Left lung (tissue), 10 donors: ENCODE data around the gene SPR. TPM values are rescaled to one million over a fixed set of nuclear protein-coding genes. Genes with fewer than 3 reads are reported as not detected.

Experiments
- ATAC-seq: fragments of 200-7000 bp; cut with Tn5 transposase; one replicate; pipeline ENCODE4 v1.9.1; 2020; ENCODE audit warnings: moderate library complexity
- DNase-seq, 4 donors: peaks; one replicate each; pipeline ENCODE4 v3.0.0-alpha.2; 2013 to 2020
- H3K27ac ChIP-seq, 2 donors: fragments of 200-600 bp; sonication (generic) in 1 of 2; one replicate each; pipeline versions ENCODE4 v1.5.0 to v1.8.0; 2020 to 2021
- H3K27me3 ChIP-seq, 2 donors: fragments of 200-600 bp; sonication (generic) in 1 of 2; one replicate each; pipeline versions ENCODE4 v1.5.0 to v1.8.0; 2020 to 2021
- H3K36me3 ChIP-seq, 2 donors: fragments of 200-600 bp; sonication (generic) in 1 of 2; one replicate each; pipeline versions ENCODE4 v1.5.0 to v1.8.0; 2020 to 2021
- H3K4me1 ChIP-seq, 2 donors: fragments of 200-600 bp; one replicate each; pipeline ENCODE4 v1.8.0; 2021
- H3K4me3 ChIP-seq, 2 donors: fragments of 200-600 bp; sonication (generic) in 1 of 2; one replicate each; pipeline versions ENCODE4 v1.5.0 to v1.8.0; 2020 to 2021; ENCODE audit warnings: mild to moderate bottlenecking in 1 of 2
- H3K9me3 ChIP-seq, 2 donors: fragments of 200-600 bp; sonication (generic) in 1 of 2; one replicate each; pipeline versions ENCODE4 v1.5.0 to v1.8.0; 2020 to 2021
- intact Hi-C, 2 donors: fragments of 100-400 bp; cut with DNase I; formaldehyde crosslinking; loops; one replicate each; pipeline versions ENCODE4 v1.11.2 to v1.14.2; 2022
- polyA plus RNA-seq, 6 donors: library from polyadenylated mRNA; unstranded; fragments of 120-200 nt; gene quantifications; one replicate each; pipeline ENCODE4 v1.2.1, GENCODE V29; 2013; ENCODE audit not compliant: insufficient read length in 6 of 6
- total RNA-seq, 2 donors: library from RNA; stranded (reverse); fragmentation: NEBNext Ultra II Directional; extraction: Animal tissue kit (Norgen Biotek cat#: 25700); gene quantifications; one replicate each; pipeline ENCODE4 v1.2.1, GENCODE V29; 2021
- TF ChIP-seq, protein P1 (sequence below), 2 donors: fragments of 200-600 bp; sonication (generic) in 1 of 2; IDR thresholded peaks; one replicate each; pipeline versions ENCODE4 v1.5.0 to v1.8.0; 2021; ENCODE audit warnings: antibody characterized with exemption in 2 of 2
- donor health status: DM: no; HTN: yes; CAD: no.
- donor health status: DM: no; HTN: no; CAD: no.

SPR gene
- total and polyA plus RNA-seq, 8 donors: 5.2 to 41.9 (median 6.0) TPM

GRCh38 chr2:72940361-72940760 lies 53.2 kb downstream of the SPR start:
- ATAC-seq: no peak
- peaks cover 0 to 28% of the 10 kb centered on the region in 2 donors for H3K36me3 ChIP-seq
- no peak overlapping the region for H3K4me3 ChIP-seq
- peak in 1 of 4 donors; percentile 43 for DNase-seq
- intact Hi-C loops: no loop called here
- no peaks in the 10 kb centered on the region for H3K4me1 ChIP-seq
- no peak overlapping the region for H3K27ac ChIP-seq
- H3K9me3 ChIP-seq: no peaks in the 10 kb centered on the region
- peaks cover 0 to 9% of the 10 kb centered on the region in 2 donors for H3K27me3 ChIP-seq
- TF ChIP-seq, protein P1, sequence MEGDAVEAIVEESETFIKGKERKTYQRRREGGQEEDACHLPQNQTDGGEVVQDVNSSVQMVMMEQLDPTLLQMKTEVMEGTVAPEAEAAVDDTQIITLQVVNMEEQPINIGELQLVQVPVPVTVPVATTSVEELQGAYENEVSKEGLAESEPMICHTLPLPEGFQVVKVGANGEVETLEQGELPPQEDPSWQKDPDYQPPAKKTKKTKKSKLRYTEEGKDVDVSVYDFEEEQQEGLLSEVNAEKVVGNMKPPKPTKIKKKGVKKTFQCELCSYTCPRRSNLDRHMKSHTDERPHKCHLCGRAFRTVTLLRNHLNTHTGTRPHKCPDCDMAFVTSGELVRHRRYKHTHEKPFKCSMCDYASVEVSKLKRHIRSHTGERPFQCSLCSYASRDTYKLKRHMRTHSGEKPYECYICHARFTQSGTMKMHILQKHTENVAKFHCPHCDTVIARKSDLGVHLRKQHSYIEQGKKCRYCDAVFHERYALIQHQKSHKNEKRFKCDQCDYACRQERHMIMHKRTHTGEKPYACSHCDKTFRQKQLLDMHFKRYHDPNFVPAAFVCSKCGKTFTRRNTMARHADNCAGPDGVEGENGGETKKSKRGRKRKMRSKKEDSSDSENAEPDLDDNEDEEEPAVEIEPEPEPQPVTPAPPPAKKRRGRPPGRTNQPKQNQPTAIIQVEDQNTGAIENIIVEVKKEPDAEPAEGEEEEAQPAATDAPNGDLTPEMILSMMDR (IDR thresholded peaks at IDR 0.05): no peak

DNA sequence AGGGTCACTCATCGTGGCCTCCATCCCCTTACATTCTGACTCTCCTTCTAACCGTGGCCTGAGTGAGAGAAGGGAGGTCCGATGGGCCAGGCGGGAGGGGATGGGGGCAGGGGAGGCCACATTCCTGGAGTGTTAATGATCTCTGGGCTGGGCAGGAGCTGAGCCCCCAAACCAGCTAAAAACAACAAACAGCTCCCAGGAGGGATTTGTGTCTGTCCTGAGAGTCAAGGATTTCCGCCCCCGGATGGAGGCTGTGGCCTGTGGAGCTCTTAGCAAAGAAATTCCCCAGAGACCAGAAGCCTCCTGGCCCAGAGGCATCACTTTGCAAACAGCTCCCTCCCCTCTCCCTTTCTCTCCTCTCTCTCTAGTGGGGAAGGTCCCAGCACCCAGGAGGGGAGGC lies 53.6 kb downstream of the SPR start:
- no peaks in the 10 kb centered on the region for H3K9me3 ChIP-seq

More for the DNA sequence above, 53.6 kb downstream of the SPR start:
- TF ChIP-seq, protein P1 (IDR thresholded peaks at IDR 0.05): no peak
- Histone ChIP-seq H3K4me3 (no peak overlapping the region), H3K36me3 (peaks cover 0 to 28% of the 10 kb centered on the region in 2 donors), H3K4me1 (no peaks in the 10 kb centered on the region), H3K27ac (no peak overlapping the region), H3K27me3 (peaks cover 0 to 9% of the 10 kb centered on the region in 2 donors)
- intact Hi-C loops: no loop called here
- ATAC-seq (no peak), DNase-seq (no peak)

Other genes starting within 250 kb of the SPR start
- 10 to 100 TPM; 24.7 to 27.1 TPM for gene EXOC6B, start 61.4 kb upstream of the SPR start, total RNA-seq
- 10 to 100 TPM; 22.1 to 30.8 (median 26.0) TPM for gene EXOC6B, start 61.4 kb upstream of the SPR start, polyA plus RNA-seq
- not detected for gene EMX1, start 30.1 kb downstream of the SPR start, total RNA-seq
- gene EMX1, start 30.1 kb downstream of the SPR start, polyA plus RNA-seq: under 1 TPM in 5 of 6 donors, not detected in 1; 0.08 to 0.38 (median 0.18) TPM
- 10 to 100 TPM; 17.1 to 19.7 TPM for gene SFXN5, start 184.3 kb downstream of the SPR start, total RNA-seq
- 10 to 100 TPM; 14.5 to 21.1 (median 15.2) TPM for gene SFXN5, start 184.3 kb downstream of the SPR start, polyA plus RNA-seq
- gene RAB11FIP5, start 225.5 kb downstream of the SPR start, total RNA-seq: 10 to 100 TPM; 21.1 to 29.8 TPM
- gene RAB11FIP5, start 225.5 kb downstream of the SPR start, polyA plus RNA-seq: 10 to 100 TPM in 5 of 6 donors, 1 to 10 TPM in 1; 8.5 to 14.8 (median 13.5) TPM